SU-DHL-6 (cell line): Measurements from ENCODE around the gene RAP1A.

Experiments
- H2AFZ ChIP-seq: fragments of 200-600 bp; sonication (generic); 2 replicates; pipeline ENCODE4 v1.6.1; 2014; ENCODE audit warnings: low read depth, mild to moderate bottlenecking, moderate library complexity, mixed read lengths, antibody characterized with exemption, low read length; ENCODE audit not compliant: severe bottlenecking
- H3F3A ChIP-seq: fragments of 200-600 bp; shearing (Covaris generic); 2 replicates; pipeline ENCODE4 v1.6.0; 2016; ENCODE audit warnings: antibody characterized with exemption, mild to moderate bottlenecking; ENCODE audit not compliant: insufficient read depth
- H3K27ac ChIP-seq: fragments of 200-600 bp; sonication (generic); 2 replicates; pipeline ENCODE4 v1.5.1; 2016; ENCODE audit warnings: low read depth, mild to moderate bottlenecking, low read length, moderate library complexity, mixed read lengths
- H3K27me3 ChIP-seq: fragments of 200-600 bp; sonication (generic), shearing (Covaris generic); 2 replicates; pipeline ENCODE4 v1.6.0; 2014; ENCODE audit warnings: mild to moderate bottlenecking, low read length
- H3K36me3 ChIP-seq: fragments of 200-600 bp; sonication (generic); 2 replicates; pipeline ENCODE4 v1.6.1; 2014; ENCODE audit warnings: mild to moderate bottlenecking, low read length, mixed read lengths
- H3K4me2 ChIP-seq: fragments of 300-600, 200-600 bp; shearing (Covaris generic), sonication (generic); 2 replicates; pipeline ENCODE4 v1.6.0; 2014; ENCODE audit warnings: low read length, low read depth, mild to moderate bottlenecking; ENCODE audit not compliant: poor library complexity, severe bottlenecking
- H3K4me3 ChIP-seq: fragments of 200-600 bp; sonication (generic); 2 replicates; pipeline ENCODE4 v1.5.1; 2014; ENCODE audit warnings: antibody characterized with exemption, low read length, mild to moderate bottlenecking, mixed read lengths; ENCODE audit not compliant: insufficient read depth, poor library complexity, severe bottlenecking
- H3K79me2 ChIP-seq: fragments of 200-600 bp; sonication (generic); 2 replicates; pipeline ENCODE4 v1.6.1; 2014; ENCODE audit warnings: mild to moderate bottlenecking, low read length, moderate library complexity; ENCODE audit not compliant: insufficient read depth
- H3K9ac ChIP-seq: fragments of 200-600 bp; sonication (generic); 2 replicates; pipeline ENCODE4 v1.7.0; 2014; ENCODE audit warnings: mild to moderate bottlenecking, low read length
- H3K9me2 ChIP-seq: fragments of 200-600 bp; sonication (generic); replicated peaks from 2 replicates; pipeline ENCODE4 v1.6.1; 2014; ENCODE audit warnings: low read length; ENCODE audit not compliant: insufficient read depth
- H3K9me3 ChIP-seq: fragments of 200-600 bp; sonication (generic); 2 replicates; pipeline ENCODE4 v1.6.1; 2014; ENCODE audit warnings: low read length, mixed read lengths; ENCODE audit not compliant: insufficient read depth
- H4K20me1 ChIP-seq: fragments of 200-600 bp; sonication (generic); 2 replicates; pipeline ENCODE4 v1.6.1; 2014; ENCODE audit warnings: low read depth, mild to moderate bottlenecking, antibody characterized with exemption, low read length, moderate library complexity, mixed read lengths
- EZH2phosphoT487 ChIP-seq: fragments of 200-600 bp; sonication (generic), shearing (Covaris generic); conservative IDR thresholded peaks from 2 replicates; pipeline ENCODE4 v1.6.1; 2018; ENCODE audit warnings: mild to moderate bottlenecking, antibody characterized with exemption, low read length, moderate library complexity, mixed read lengths
- TF ChIP-seq, protein P1 (sequence below): fragments of 200-600 bp; sonication (generic); IDR thresholded peaks from one replicate; pipeline ENCODE4 v1.5.1; 2017; ENCODE audit warnings: antibody characterized with exemption, mild to moderate bottlenecking, low read length, moderate library complexity; ENCODE audit not compliant: insufficient read depth, poor library complexity, severe bottlenecking

The RAP1A gene

GRCh38 chr1:111591937-111592336 is 27.7 kb upstream of the RAP1A start:
- no peak overlapping the region for H3K9ac ChIP-seq

GRCh38 chr1:111592389-111593361 is 26.9 kb upstream of the RAP1A start:
- peak overlapping the region; percentile 17 for H2AFZ ChIP-seq
- no peaks in the 10 kb centered on the region for H3K9me3 ChIP-seq
- H3K9me2 ChIP-seq, result no peaks in the 10 kb centered on the region
- peak overlapping the region; percentile 2 for H3K4me3 ChIP-seq
- H3F3A ChIP-seq, result 0 out of 2 replicates have a peak, but pooled peaks cover 11% of the 10 kb centered on the region
- no peaks in the 10 kb centered on the region for H3K36me3 ChIP-seq
- no peaks in the 10 kb centered on the region for H4K20me1 ChIP-seq
- TF ChIP-seq, protein P1, sequence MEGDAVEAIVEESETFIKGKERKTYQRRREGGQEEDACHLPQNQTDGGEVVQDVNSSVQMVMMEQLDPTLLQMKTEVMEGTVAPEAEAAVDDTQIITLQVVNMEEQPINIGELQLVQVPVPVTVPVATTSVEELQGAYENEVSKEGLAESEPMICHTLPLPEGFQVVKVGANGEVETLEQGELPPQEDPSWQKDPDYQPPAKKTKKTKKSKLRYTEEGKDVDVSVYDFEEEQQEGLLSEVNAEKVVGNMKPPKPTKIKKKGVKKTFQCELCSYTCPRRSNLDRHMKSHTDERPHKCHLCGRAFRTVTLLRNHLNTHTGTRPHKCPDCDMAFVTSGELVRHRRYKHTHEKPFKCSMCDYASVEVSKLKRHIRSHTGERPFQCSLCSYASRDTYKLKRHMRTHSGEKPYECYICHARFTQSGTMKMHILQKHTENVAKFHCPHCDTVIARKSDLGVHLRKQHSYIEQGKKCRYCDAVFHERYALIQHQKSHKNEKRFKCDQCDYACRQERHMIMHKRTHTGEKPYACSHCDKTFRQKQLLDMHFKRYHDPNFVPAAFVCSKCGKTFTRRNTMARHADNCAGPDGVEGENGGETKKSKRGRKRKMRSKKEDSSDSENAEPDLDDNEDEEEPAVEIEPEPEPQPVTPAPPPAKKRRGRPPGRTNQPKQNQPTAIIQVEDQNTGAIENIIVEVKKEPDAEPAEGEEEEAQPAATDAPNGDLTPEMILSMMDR, result no peak
- no peak for TF ChIP-seq EZH2phosphoT487
- no peaks in the 10 kb centered on the region for H3K79me2 ChIP-seq
- H3K9ac ChIP-seq, result peak overlapping the region; percentile 2; the same call in 1 of the 2 replicates
- no peaks in the 10 kb centered on the region for H3K27me3 ChIP-seq
- no peak overlapping the region for H3K27ac ChIP-seq
- peak overlapping the region; percentile 46 for H3K4me2 ChIP-seq

More at GRCh38 chr1:111591937-111592336, 27.7 kb upstream of the RAP1A start:
- no peaks in the 10 kb centered on the region for H3K36me3 ChIP-seq
- H3K27me3 ChIP-seq, result no peaks in the 10 kb centered on the region
- H3F3A ChIP-seq, result 0 out of 2 replicates have a peak, but pooled peaks cover 11% of the 10 kb centered on the region
- H3K9me3 ChIP-seq, result no peaks in the 10 kb centered on the region
- H4K20me1 ChIP-seq, result no peaks in the 10 kb centered on the region
- TF ChIP-seq, protein P1, result no peak
- TF ChIP-seq EZH2phosphoT487, result no peak
- no peak overlapping the region for H3K4me3 ChIP-seq
- no peak overlapping the region for H2AFZ ChIP-seq
- H3K4me2 ChIP-seq, result no peak overlapping the region
- H3K27ac ChIP-seq, result no peak overlapping the region
- H3K79me2 ChIP-seq, result no peaks in the 10 kb centered on the region
- no peaks in the 10 kb centered on the region for H3K9me2 ChIP-seq

- H3F3A ChIP-seq, result 0 out of 2 replicates have a peak, but pooled peaks cover 11% of the 10 kb centered on the region
- H3K9me2 ChIP-seq, result no peaks in the 10 kb centered on the region
- no peaks in the 10 kb centered on the region for H3K9me3 ChIP-seq
- H3K4me2 ChIP-seq, result peak overlapping the region; percentile 46
- no peak overlapping the region for H3K27ac ChIP-seq
- no peaks in the 10 kb centered on the region for H4K20me1 ChIP-seq
- H2AFZ ChIP-seq, result peak overlapping the region; percentile 17
- TF ChIP-seq, protein P1, result no peak
- TF ChIP-seq EZH2phosphoT487, result no peak
- no peaks in the 10 kb centered on the region for H3K27me3 ChIP-seq
- peak overlapping the region; percentile 2; the same call in 1 of the 2 replicates for H3K9ac ChIP-seq
- no peaks in the 10 kb centered on the region for H3K79me2 ChIP-seq
- H3K36me3 ChIP-seq, result no peaks in the 10 kb centered on the region
- peak overlapping the region; percentile 2 for H3K4me3 ChIP-seq
Observed at GRCh38 chr1:111593403-111594305, 25.9 kb upstream of the RAP1A start.
